Mammary epithelial cell (primary cell): Measurements from ENCODE around the gene DMP1.

Experiments used
- EZH2 ChIP-seq: IDR thresholded peaks from 2 replicates; pipeline ENCODE4 v1.6.1; 2012; ENCODE audit warnings: low read length, inconsistent platforms, borderline replicate concordance
- TF ChIP-seq, protein P1 (sequence below), 2 donors: IDR thresholded peaks in 1 of 2; conservative IDR thresholded peaks in 1 of 2; 2 replicates each; pipeline ENCODE4 v1.5.1; 2011 to 2012; ENCODE audit warnings: inconsistent platforms in 2 of 2, low read length in 2 of 2, mild to moderate bottlenecking in 2 of 2, control low read depth in 1 of 2, low read depth in 1 of 2; ENCODE audit not compliant: insufficient read depth in 1 of 2; ENCODE audit errors: extremely low read depth in 1 of 2

DNA sequence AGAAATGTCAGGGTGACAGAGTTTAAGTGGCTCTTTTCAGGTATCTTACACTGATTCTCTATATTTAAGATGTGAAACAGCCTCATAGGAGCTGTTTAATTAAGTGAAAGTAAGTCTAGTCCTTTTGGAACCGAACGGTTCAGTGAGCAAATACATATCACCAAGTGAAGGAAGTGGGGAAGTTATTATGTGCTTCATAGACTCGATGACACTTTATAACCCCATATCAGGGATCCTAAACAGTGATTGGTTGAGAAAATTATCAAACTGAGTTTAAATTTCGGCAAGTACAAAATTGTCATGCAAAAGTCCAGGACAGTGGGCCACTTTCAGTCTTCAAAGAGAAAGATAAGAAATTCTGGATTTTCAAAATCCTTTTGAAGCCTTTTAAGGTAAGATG lies 41.9 kb upstream of the DMP1 start, which contains the start of gene DSPP:
- TF ChIP-seq EZH2 = no peak
- TF ChIP-seq, protein P1, sequence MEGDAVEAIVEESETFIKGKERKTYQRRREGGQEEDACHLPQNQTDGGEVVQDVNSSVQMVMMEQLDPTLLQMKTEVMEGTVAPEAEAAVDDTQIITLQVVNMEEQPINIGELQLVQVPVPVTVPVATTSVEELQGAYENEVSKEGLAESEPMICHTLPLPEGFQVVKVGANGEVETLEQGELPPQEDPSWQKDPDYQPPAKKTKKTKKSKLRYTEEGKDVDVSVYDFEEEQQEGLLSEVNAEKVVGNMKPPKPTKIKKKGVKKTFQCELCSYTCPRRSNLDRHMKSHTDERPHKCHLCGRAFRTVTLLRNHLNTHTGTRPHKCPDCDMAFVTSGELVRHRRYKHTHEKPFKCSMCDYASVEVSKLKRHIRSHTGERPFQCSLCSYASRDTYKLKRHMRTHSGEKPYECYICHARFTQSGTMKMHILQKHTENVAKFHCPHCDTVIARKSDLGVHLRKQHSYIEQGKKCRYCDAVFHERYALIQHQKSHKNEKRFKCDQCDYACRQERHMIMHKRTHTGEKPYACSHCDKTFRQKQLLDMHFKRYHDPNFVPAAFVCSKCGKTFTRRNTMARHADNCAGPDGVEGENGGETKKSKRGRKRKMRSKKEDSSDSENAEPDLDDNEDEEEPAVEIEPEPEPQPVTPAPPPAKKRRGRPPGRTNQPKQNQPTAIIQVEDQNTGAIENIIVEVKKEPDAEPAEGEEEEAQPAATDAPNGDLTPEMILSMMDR (conservative IDR thresholded peaks at IDR 0.05 in 1 of 2, IDR thresholded peaks at IDR 0.05 in 1 of 2; ENCODE audit: extremely low read depth in 1 of 2, insufficient read depth in 1 of 2, low read depth in 1 of 2, low read length in 2 of 2) = no peak
